PC-9 (cell line): ENCODE results near the gene PPM1E.
"Not testable (repeated sequence)": the region's sequence is repeated elsewhere in the genome, so short reads cannot be mapped to it uniquely, and the experiment has no call there.

Experiments
- CTCF ChIP-seq: fragments of 200-600 bp; sonication (generic); conservative IDR thresholded peaks from 2 replicates; pipeline ENCODE4 v1.6.1; 2017; ENCODE audit warnings: mixed run types, antibody characterized with exemption, mild to moderate bottlenecking, moderate library complexity
- EZH2 ChIP-seq: fragments of 200-600 bp; sonication (generic); IDR thresholded peaks from 2 replicates; pipeline ENCODE4 v1.8.0; 2017; ENCODE audit warnings: antibody characterized with exemption, low read depth

GRCh38 chr17:58749627-58750026, 6.0 kb upstream of the PPM1E start:
- TF ChIP-seq CTCF, EZH2: not testable (repeated sequence)
